ENCODE measurements around the gene RP2. TPM values are rescaled to one million over a fixed set of nuclear protein-coding genes. Genes with fewer than 3 reads are reported as not detected.

Gene RP2
- total RNA-seq, result 6.7 TPM

DNA sequence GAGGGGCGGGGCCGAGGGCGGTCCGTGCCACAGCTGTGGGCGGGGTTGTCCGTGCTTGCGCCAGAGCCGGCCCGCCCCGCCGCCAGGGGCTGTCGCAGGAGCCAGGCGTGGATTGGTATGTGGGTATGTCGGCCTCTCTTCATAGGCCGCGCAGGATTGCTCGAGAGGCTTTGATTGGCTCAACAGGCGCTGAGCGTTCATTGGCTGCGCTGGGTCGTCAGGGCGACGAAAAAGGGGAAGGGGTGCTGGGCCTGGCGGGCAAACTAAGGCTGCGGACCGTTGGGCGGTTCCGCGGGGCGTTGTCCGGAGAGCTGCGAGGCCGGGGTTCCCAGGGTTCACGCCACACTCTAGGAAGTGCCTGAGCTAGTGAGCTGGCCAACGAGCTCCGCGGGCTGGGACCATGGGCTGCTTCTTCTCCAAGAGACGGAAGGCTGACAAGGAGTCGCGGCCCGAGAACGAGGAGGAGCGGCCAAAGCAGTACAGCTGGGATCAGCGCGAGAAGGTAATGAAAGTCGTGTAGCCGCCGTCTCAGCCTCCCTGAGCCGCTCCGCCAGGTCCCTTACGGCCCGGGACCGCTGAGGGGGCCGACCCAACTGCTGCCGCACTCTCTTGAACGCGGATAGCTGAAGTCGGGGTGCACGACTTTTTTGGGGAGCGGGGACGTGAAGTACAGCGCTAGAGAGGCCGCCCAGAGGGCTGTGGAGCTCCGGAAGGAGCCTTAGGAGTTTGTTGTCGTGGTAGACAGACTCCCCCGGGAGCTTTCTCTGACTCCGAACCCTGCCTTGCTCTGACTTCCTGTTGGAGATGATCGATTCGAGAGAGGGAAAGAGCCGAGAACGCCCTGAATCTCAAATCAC, at the start of gene RP2:
TSS of gene RP2 (plus strand) at position 343 of the 857 bp plus-strand sequence. CDS start at position 401, 58 bp downstream.
- DNase-seq (ENCODE audit: low spot score), result peak; percentile 92

DNA sequence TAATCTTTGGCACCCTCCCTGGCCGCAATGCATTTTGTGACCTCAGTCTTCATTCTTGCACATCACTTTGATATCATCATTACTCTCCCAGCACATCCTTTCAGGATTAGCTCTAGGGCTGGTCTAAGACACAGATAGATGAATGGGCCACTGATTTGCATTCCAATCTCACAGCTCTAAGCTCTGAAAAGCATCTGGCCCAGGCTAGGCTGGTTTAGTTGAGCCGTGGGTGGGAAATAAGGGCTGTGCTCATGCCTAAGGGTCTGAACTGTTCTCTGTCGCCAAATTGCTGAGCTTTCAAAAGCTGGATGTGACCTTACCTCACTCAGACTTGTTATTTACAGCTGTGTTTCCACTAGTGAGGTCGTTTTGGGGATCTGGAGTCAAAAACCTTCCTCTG, 47.9 kb upstream of the RP2 start:
- DNase-seq (ENCODE audit: low spot score), result no peak

DNA sequence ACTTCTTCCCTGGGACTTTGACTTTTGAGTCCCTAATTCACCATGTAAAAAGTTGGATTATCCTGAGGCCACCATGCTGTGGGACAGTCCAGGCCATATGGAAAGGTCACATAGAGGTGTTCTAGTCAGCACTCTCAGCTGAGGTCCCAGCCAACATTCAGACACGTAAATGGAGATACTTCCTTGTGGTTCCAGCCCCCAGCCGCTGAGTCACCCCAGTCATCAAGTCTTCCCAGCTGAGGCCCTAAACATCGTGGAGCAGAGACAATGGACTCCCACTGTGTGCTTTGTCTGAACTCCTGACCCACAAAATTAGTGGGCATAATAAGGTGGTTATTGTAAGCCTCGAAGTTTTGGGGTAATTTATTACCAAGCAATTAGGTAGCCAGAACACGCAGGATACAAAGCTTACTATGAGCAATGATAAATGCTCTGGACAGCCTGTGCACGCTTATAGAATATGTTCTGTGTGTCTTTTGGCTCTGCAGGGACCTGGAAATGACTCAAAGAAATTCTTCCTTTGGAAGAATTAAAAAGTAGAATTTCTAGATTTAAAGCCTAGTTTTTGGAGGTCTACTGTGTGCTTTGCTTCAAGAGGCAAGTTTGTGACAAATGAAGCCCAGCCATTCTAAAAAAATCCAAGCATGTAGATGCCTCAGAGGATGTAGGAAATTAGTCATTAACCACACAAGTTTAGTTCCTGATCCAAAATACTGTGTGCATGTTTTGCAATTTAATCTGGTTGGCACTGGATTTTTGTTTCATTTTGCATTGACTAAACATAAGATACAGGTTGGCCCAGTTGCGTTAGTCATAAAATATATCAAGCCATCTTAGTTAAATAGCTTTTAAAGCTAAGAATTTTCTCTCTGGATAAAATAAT, 44.7 kb upstream of the RP2 start:
- DNase-seq (ENCODE audit: low spot score), result peak; percentile 48

DNA sequence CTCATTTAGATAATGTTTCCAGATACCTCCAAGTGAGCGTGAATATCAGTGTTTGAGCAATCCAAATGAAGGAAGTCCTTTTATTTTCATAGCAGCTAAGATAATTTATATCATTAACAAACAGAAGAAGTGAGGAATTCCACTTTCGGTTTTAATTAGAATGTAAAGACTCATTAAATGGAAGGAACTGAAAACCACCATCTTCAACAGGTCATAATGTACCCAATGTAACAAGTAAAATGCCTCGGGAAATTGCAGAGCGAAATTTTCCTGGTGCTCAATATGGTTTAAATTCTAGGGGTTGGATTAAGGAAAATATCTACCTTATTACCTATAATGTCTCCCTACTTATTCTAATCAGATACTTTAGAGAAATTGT, 44.0 kb upstream of the RP2 start:
- DNase-seq (ENCODE audit: low spot score), result no peak

DNA sequence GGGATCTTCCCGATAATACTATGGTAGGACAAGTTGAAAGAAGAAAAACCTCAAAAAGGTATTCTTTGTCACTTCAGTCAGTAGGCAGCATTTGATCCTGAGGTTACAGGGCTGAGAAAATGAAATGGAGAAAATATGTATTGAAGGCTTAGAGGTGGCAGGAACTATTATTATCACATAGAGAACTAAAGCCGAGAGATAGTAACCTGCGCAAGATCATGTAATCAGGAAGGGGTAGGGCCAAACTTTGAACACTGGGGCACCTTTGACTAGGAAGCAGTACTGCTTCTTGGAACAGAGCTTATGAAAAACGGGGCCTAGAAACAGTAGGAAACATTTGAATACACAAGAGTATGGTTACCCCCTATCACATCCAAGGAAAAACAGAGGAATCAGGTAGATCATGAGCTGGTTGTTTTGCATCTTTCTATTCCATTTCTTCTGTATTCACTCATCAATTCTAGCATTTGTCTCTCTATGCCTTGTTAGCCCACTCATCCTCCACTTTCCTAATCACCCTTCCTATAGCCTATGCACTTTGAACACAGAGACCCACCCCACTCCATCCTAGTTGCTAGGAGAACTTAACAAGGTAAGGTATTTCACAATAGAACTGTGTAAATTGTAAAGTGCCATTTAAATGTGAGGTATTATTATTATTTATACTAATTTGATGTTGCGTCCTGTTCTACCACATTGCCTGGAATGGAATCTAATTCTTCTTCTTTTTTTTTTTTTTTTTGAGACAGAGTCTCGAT, 43.3 kb upstream of the RP2 start:
- DNase-seq (ENCODE audit: low spot score), result no peak

DNA sequence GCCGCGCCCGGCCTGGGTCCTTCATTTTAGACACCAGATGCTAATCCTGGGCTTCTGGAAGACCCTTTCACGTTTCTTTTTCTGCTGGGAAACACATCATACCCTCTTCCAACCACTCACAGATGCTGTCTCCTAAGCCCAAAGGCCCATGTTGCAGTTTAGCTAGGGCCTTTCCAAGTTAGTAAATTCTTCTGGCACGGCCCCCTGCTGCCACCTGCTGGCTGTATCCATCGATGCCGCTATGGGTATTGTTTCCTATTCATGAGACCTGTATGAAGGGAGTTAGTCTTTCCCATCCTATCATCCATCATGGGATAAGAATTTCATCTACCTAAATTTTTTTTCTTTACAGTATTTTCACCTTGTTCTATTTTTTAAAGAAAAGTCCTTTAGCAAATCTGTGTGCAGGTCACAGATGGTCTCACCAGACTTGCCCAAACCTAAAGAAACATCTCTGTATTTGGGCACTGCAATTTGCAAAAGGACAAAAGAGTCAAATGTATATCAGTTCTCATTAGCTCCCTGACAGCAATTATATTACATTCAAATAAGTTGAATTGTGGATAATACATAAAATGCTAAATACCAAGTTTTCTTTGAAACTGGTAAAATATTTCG, 40.2 kb upstream of the RP2 start:
- DNase-seq (ENCODE audit: low spot score), result peak; percentile 79

DNA sequence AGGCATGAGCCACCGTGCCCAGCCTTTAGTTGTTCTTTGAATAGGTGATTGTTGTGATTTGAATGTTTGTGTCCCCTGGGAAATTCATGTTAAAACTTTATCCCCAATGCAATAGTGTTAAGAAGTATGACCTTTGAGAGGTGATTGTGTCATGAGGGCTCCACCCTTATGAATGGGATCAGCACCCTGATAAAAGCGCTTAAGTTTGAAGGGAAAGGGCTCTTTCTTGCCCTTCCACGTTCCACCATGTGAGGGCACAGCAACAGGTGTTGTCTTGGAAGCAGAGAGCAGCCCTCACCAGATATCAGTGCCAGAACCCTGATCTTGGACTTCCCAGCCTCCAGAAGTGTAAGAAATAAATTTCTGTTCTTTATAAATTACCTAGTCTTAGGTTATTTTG, 33.7 kb upstream of the RP2 start:
- DNase-seq (ENCODE audit: low spot score), result no peak

DNA sequence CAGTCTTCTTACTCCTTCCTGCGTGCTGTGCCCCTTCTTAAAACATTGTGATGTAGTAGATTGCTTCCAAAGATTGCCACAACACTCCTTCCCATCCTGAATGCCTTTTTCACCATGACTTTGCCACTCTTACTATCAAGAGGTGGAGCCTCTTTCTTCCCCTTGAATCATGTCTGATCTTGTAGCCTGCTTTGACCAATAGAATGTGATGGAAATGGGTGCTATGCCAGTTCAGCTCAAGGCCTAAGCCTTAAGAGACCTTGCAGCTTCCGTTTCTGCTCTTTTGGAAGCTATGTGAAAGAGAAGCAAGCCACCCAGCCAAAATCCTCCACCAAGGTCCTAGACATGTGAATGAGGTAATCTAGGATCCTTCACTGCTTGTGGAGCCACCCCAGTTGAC, 31.6 kb upstream of the RP2 start:
- DNase-seq (ENCODE audit: low spot score), result no peak

DNA sequence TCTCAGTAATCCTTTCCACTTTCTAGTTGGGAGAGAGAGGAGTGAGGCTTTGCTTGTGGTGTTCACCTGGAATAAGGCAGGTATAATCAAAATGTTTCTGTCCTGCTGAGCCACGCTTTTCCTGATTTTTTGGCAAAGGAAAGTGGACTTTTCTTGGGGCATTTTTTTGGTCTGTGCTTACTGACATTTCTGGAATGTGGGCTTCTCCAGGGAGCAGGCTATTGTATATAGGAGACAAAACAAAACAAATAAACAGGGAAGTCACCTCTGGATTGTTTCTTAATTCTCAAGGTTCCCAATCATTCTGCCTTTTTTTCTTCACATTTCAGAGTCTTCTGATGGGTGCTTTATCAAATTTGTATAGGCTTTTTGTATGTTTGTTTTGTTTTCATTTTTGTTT, 25.7 kb upstream of the RP2 start:
- DNase-seq (ENCODE audit: low spot score), result no peak

DNA sequence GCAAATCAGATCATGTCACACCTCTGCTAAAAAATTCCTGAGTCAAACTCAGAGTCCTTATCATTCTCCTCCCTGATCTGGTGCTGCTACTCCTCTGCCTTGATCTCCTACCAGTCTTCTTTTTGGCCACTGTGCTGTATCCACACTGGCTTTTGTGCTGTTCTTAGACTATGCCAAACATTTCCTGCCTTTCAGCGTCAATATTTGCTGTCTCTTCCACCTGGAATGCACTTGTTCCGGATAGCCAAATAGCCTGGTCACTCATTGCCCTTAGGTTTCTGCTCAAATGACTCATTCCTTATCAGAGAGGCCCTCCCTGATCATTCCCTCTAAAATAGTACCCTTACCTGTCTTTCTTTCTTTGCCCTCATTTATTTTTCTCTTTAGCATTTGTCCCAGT, 24.4 kb upstream of the RP2 start:
- no peak for DNase-seq (ENCODE audit: low spot score)

DNA sequence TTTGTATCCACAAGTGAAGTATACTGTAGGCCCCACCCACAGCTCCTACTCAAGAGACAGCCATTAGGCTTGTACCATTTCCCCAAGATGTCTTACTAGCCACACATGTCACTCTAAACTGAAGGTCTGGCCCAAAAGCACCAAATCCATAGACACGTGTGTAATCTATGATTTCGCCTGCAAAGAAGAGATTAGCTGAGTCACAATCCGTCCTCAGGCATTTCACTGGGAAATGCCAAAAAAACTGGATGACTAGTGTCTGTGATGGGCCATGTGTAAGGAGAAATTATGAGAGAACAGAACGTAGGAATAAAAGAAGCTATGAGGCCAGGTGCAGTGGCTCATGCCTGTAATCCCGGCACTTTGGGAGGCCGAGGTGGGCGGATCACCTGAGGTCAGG, 21.9 kb upstream of the RP2 start:
- no peak for DNase-seq (ENCODE audit: low spot score)

DNA sequence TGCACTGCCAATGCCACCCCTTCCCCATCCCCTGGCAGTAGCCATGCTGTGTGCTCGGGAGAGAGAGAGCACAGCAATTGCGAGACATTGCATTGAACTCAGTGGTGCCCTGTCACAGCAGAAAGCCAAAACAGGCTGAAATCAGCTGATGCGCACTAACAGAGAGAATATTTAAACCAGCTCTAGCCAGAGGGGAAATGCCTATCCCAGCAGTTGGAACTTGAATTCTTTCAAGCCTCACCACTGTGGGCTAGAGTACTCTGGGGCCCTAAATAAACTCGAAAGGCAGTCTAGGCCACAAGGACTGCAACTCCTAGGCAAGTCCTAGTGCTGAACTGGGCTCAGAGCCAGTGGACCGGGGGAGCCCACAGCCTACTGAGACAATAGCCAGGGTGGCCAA, 17.7 kb upstream of the RP2 start:
- DNase-seq (ENCODE audit: low spot score), result no peak

DNA sequence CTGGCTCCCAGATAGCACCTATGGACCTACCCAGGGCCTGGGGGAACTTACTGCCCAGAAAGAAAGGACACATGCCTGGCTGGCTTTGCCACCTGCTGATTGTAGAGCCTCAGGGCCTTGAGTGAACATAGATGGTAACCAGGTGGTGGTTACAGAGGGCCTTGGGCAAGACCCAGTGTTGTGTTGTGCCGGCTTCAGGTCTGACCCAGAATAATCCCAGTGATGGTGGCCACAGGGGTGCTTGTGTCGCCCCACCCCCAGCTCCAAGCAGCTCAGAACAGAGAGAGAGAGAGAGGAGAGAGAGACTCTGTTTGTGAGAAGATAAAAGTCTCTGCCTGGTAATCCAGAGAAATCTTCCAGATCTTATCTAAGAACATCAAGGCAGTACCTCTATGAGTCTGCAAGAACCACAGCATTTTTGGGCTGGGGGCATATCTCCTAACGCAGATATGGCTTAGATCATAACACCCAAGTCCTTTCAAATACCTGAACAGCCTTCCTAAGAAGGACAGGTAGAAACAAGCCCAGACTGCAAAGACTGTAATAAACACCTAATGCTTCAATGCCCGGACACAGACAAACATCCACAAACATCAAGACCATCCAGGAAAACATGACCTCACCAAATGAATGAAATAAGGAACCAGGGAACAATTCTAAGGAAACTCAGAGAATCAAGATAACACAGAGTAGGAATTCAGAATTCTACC, 16.3 kb upstream of the RP2 start:
- DNase-seq (ENCODE audit: low spot score), result no peak

DNA sequence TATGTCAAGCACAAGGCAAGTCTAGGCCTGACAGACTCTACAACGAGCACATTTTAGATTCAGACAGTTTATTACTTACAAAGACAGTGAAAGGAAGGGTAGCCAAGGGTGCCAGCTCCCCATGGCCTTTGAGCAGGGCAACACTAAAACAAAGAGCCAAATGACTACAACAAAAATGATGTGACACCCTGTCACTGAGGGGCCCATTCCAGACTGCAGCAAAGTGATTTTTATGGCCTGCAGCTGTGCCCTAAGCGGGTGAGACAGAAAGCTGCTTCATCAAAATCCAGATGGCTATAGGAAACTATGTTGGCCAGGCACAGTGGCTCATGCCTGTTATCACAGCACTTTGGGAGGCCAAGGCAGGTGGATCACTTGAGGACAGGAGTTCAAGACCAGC, 13.4 kb upstream of the RP2 start:
- DNase-seq (ENCODE audit: low spot score), result no peak

DNA sequence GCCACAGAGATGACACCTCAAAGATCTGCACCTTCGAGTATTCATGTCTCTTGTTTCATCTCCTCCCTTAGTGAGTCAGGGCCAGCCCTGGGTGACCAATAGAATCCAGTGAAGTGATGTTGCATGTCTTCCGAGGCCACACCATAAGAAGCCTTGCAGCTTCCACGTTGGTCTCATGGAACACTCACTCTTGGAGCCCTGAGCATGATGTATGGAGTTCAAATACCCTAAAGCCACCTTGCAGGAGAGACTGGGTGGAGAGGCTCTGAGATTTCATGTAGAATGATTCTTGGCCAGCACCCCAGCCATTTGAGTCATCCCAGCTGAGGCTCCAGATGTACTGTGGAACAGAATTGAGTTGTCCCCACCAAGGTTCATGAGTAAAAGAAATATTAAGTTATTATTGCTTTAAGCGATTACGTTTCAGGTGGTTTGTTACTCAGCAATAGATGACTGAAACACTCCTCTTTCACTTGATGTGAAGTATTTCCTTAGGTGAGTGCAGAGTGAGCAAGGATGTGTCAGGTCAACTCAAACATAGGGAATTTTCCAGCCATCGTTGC, 5.0 kb upstream of the RP2 start:
- DNase-seq (ENCODE audit: low spot score), result no peak

DNA sequence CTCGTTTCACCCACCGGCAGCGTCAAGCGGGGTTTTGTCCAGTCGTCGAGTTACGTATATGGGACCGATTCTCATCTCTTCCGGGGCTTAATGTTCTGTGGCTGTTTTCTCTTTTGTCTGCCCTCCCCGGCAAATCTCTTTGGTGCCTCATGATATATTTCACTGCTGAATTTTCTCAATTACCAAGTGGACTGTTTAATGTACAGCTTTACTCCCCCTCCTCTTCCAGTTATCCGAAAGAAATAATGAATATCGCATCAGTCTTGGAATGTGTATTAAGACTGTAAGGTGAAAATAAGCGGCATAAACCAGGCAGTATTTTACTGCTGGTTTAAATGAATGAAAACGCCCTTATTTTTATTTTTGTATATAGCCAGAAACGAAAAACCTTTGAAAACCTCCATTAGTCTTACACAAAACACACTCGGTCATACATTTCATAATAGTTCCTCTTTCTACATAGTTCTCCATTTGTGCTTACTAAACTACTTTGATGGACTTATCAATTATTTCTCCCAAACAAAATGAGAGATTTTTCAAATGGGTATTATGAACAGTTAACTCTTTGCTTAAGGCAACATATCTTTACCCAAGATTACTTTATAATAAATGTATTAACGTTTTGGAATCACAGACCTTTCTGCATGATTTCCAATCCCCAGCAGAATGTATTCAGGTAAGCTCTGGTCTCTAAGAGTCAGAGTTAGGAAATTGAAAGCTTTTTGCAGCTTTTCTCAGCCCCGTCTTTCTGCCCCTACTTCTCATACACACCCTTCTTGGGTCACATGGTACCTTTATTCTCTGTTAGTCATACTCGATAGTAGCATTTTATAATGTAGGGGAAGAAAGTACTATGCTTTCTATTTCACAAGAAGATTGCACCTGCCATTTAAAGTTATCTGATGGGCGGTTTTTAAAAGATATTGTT, 979 bp downstream of the RP2 start:
- DNase-seq (ENCODE audit: low spot score), result no peak

DNA sequence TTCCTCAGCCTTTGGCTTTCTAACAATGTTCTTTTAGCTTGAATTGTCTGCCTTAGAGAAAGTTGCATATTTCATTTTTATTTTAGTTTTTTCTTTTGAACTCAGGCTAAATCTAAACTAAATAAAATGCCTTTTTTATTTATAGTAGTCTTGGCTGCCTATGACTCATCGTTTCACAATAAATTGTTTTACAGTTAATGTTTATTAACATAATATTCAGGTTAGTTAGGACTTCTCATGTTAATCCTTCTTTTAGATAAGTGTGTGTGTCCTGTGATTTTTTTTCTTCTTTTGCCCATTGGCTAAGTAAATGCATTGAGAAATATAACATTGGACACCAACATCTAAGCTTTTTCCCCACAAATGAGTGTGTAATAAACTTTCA, 1.6 kb downstream of the RP2 start:
- DNase-seq (ENCODE audit: low spot score), result no peak

DNA sequence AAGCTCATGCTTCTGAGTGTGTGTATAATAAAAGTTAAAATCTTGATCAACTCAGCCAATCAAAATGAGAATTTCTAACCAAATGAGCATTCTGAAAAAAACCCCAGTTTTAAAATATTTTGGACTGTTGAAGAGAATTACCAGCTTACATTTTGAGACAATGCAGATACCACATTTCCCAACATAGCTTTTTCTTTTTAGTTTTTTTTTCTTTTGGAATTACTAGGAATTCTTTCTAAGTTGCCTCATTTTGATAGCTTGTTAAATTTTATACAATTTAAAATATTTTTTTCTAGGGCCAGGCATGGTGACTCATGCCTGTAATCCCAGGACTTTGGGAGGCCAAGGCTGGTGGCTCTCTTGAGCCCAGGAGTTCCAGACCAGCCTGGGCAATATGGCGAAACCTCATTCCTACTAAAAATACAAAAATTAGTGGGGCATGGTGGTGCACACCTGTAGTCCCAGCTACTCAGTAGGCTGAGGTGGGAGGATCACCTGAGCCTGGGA, 2.2 kb downstream of the RP2 start:
- no peak for DNase-seq (ENCODE audit: low spot score)

DNA sequence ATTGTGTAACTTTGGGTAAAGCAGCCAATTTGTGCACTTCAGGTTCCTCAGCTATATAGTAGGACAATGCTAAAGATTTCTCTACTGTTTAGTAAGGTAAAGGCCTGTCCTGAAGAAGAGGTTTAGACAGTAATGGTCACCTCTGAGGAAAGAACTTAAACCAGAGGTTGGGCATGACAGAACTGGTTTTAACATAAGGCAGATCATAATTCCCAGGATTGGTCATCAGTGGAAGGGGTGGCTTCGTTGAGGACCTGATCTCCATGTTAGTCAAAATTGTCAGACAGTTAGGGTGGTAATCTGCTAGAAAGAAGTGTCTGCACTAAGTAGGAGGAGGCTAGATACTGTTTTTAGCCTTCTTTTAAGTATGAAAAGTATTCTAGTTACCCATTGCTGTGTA, 4.1 kb downstream of the RP2 start:
- no peak for DNase-seq (ENCODE audit: low spot score)

DNA sequence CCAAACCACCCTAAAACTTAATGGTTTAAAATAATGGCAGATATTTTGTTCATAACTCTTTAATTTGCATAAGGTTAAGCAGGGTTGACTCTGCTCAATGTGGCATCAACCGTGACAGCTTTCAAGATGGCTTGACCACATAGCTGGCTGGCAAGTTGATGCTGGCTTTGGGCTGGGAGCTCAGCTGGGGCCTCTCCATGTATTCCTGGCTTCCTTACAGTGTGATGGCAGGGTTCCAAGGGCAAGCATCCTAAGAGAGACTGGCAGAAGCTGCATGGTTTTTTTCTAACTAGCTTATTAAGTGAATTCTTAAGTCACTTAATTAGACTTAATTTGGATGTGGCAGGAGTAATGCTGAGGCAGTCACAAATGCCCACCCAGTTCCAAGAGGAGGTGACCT, 4.5 kb downstream of the RP2 start:
- no peak for DNase-seq (ENCODE audit: low spot score)
